H1 (cell line): ENCODE results near the gene ADGRL3.

Experiments used
- ASH2L ChIP-seq: fragments of 200-600, 300-600 bp; sonication (generic); IDR thresholded peaks from one replicate; pipeline ENCODE4 v1.7.1; 2017; ENCODE audit warnings: low read length
- CHD2 ChIP-seq: IDR thresholded peaks from 2 replicates; pipeline ENCODE4 v1.6.1; 2012; ENCODE audit warnings: low read length, improper control_type of control experiment
- CTCF ChIP-seq, 3 experiments: IDR thresholded peaks; 1 replicate in 2 of 3; 2 replicates in 1 of 3; pipeline versions ENCODE4 v1.5.1 to v1.6.1; 2011; ENCODE audit warnings: low read length in 3 of 3, mild to moderate bottlenecking in 3 of 3, inconsistent platforms in 2 of 3, low read depth in 1 of 3, moderate library complexity in 1 of 3; ENCODE audit not compliant: insufficient read depth in 1 of 3; ENCODE audit errors: control extremely low read depth in 1 of 3
- E2F6 ChIP-seq: IDR thresholded peaks from 2 replicates; pipeline ENCODE4 v1.6.1; 2012; ENCODE audit warnings: inconsistent platforms
- EP300 ChIP-seq, 2 experiments: IDR thresholded peaks; 1 replicate in 1 of 2; 2 replicates in 1 of 2; pipeline ENCODE4 v1.6.1; 2011 to 2012; ENCODE audit warnings: low read depth in 2 of 2, low read length in 2 of 2, mild to moderate bottlenecking in 2 of 2, borderline replicate concordance in 1 of 2, inconsistent platforms in 1 of 2, moderate library complexity in 1 of 2
- POLR2A ChIP-seq, 2 experiments: IDR thresholded peaks; 1 replicate in 1 of 2; 2 replicates in 1 of 2; pipeline ENCODE4 v1.6.1; 2011; ENCODE audit warnings: low read depth in 2 of 2, low read length in 2 of 2, mild to moderate bottlenecking in 2 of 2; ENCODE audit errors: control extremely low read depth in 1 of 2
- POLR2AphosphoS5 ChIP-seq: IDR thresholded peaks from 2 replicates; pipeline ENCODE4 v1.6.1; 2011; ENCODE audit warnings: low read depth, low read length
- SIN3A ChIP-seq, 2 experiments: IDR thresholded peaks in 1 of 2; conservative IDR thresholded peaks in 1 of 2; 2 replicates each; pipeline ENCODE4 v1.6.1; 2011 to 2012; ENCODE audit warnings: low read length in 2 of 2, improper control_type of control experiment in 1 of 2, low read depth in 1 of 2, mild to moderate bottlenecking in 1 of 2
- ZNF274 ChIP-seq: IDR thresholded peaks from 2 replicates; pipeline ENCODE4 v1.7.0; 2012; ENCODE audit warnings: low read length, borderline replicate concordance; ENCODE audit errors: extremely low read depth

- TF ChIP-seq CHD2 (no peak), ASH2L (no peak), POLR2AphosphoS5 (no peak), EP300 (IDR thresholded peaks at IDR 0.05; ENCODE audit: borderline replicate concordance in 1 of 2, low read depth in 2 of 2, low read length in 2 of 2) (no peak), SIN3A (conservative IDR thresholded peaks at IDR 0.05 in 1 of 2, IDR thresholded peaks at IDR 0.05 in 1 of 2; ENCODE audit: low read depth in 1 of 2, low read length in 2 of 2) (no peak), CTCF (IDR thresholded peaks at IDR 0.05; ENCODE audit: control extremely low read depth in 1 of 3, insufficient read depth in 1 of 3, low read depth in 1 of 3, low read length in 3 of 3) (no peak), POLR2A (IDR thresholded peaks at IDR 0.05; ENCODE audit: control extremely low read depth in 1 of 2, low read depth in 2 of 2, low read length in 2 of 2) (no peak), E2F6 (no peak), ZNF274 (no peak)
These were observed 396.6 kb downstream of the ADGRL3 start for GRCh38 chr4:61596606-61597340.
